NCI-H1930 (cell line): Measurements from ENCODE around the gene DLG2.

Source experiments
- DNase-seq, 2 experiments: peaks; one replicate each; lab custom pipeline; 2025; lab: John Stamatoyannopoulos, UW

The DLG2 gene

DNA sequence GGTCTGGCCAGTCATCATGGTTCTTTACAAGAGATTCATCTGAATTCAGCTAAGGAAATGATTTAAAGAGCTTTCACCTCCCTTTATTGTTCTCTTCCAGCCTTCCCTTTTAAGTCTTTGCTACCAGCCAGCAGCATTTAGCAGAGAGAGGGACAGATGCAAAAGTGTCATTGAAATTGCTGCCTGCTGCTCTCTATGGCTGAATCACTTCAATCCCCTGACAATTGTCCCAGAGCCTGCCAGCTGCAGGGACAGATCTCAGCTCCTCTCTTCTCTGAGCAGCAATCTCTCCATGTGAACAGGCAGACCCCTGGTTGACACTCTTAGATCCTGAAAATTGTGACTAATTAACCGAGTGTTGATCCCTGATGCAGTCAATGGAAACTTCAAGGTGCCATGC is 1524.0 kb downstream of the DLG2 start:
- no peak for DNase-seq

DNA sequence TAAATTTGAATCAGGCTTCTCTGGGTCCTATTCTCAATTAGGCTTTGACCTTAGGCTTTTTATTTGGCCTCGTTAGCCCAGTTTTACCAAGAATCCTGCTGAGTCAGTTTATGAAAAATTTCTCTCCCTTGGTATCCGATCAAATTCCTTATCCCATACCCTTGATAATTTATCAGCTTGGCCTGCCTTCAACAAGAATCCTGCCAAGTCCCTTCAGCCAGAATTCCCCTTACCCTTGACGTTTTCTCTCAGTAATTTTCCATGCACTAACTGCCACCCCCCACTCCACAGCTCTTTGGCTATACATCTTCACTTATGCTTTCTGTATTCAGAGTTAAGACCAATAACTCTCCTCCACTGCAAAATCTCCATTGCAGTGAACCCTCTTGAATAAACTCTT is 1530.0 kb downstream of the DLG2 start:
- no peak for DNase-seq

DNA sequence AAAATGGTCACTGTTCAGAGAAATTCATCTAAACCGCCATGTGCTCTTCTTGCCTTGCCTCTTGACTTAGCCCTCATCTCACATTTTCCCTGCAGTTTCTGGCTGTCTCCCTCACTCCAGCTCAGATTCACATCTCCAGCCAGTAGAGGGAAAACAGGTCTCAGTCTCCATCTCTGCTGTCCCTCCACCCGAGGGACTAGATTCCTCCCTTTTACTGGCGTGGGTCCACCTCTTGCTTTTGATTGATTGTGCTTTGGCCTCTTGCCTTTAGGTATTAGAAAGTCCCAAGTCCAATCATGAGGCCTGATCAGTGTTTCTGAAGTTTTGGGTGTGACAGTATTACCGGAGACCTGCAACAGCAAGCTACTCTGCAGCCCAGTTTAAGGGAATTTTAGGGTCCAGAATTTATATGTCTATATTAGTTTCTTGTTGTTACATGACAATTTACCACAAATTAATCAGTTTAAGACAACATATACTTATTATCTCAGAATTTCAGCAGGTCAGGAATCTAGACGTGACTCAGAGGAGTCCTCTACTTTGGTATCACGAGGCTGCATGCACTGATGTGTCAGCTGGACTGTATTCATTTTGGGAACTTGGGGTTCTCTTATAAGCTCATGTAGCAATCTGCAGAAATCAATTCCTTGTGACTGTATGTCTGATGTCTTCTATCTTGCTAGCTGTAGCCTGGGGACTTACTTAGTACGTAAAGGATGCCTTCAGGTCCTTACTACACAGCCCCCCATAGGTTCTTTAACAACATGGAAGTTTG is 1535.7 kb downstream of the DLG2 start:
- no peak for DNase-seq

DNA sequence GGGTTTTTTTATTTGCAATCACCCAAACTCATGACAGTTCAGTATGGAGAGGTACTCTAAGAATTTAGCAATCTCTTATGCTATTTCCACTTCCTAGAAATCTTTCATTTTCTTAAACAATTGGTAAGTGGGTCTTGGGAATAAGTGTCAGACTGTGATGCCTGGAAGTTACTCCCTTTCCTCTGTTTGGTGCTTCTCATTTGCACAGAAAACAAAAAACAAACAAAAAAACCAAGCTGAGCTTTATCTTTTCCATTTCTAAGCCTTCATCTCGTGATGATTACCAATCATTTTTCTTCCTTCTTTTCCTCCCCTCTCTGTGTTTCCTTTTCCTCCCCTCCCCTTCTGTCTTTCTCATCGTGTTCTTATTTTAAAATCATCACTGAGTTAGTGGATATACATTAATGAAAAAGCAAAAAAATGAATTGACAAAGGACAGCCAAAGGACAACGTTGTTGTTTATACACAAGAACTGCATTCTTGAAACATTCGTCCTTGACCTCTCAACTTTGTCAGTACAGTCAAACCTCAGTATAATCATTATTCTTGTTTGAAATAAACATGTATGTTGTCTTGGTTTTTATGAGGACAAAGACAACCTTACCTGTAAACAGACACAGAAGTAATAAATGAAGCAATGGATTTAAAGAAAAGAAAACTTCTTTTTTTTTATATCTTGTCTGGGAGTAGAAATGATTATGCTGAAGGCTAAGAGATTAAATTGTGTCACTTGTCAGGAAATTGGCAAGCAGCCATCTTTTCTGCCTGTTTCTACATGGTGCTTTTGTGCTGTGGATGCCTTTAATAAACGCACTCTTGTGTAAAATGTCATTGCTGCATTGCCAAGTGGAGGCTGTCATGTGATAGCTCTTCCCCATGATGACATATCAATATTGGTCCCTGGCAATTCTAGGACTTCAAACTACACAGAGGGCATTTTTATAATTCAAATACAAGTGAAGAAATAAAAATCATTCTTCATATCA is 1537.8 kb downstream of the DLG2 start:
- DNase-seq, result no peak

DNA sequence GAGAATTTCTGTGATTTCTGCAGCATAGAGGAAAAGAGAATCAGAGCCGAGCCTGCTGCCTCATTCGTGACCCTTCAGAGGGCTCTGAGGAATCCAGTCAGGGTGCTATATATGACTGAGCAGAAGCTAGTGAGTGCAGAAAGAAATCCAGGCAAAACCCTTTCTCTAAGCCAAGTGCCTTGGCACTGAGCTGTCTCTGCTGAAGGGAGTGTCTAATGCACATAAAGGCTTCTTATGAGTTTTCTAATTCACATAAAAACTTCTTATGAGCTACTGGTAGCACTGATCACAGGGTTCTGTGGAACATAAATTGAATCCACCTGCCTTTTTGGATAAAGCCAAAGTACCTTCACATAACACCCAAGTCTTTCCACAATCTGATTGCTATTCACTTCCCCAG is 1555.3 kb downstream of the DLG2 start:
- DNase-seq, result no peak

DNA sequence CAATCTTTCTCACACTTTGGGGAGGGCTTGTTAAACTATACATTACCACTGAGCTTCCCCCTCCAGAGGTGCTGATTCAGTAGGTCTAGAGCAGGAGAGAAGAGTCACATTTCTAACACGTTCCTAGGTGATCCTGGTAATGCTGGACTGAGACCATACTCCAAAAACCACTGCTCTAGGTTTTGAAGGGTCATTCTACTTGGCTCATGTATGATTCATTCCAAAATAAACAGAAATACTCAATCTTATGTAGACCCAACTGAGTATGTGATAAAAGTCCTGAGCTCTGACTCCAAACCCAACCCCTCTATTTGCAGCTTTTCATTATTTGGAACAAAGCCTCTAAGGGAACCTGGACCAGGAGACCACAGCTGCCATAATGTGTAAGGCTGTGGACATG is 1558.1 kb downstream of the DLG2 start:
- no peak for DNase-seq

DNA sequence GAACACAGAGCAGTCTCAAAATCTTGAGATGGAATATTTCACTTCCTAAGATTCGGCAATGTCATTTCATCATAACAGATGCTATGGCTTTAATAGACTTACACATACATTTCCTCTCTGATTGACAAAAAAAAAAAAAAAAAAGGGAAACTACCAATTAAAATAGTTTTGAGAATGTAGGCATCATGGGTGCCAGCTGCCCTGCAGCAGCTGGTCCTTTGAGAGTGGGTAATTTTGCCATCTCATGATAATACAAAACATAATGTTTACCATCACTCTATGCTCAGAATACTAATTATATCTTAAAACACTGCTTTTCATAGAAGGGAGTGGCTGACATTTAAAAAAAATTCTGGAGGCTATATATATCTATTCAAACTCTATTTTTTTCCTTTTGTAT is 1565.4 kb downstream of the DLG2 start:
- DNase-seq, result no peak

DNA sequence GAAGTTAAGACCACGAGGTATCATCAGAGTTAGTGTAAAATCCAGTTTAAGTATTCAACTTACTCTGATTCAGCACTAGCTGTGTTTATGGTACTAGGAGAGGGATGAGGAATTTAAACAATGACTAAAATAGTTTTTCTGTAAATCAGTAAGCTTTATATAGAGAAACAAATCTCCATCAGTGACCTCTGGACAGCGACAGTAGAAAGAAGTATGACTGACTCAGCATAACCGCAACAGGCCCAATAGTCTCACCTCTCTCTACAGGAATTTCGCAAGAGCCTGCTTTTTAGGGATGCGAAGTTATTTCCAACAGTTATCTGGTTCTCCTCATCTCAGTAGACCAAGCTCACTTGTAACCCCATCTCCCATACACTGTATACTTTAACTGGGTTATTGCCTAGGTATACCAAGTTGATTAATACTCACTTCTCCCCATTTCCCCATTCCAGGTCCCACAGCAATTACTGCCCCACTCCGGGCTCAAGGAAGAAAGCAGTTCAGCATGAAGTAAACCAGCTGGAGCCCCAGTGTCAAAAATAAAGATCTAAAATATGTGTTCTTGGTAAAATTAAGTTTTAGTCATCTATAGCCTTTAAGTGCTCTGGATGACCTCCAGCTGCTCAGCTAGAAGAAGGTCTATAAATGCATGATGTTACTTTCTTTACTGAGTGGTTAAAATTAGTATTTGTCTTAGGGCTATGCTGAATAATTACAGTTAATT is 1570.3 kb downstream of the DLG2 start:
- no peak for DNase-seq

DNA sequence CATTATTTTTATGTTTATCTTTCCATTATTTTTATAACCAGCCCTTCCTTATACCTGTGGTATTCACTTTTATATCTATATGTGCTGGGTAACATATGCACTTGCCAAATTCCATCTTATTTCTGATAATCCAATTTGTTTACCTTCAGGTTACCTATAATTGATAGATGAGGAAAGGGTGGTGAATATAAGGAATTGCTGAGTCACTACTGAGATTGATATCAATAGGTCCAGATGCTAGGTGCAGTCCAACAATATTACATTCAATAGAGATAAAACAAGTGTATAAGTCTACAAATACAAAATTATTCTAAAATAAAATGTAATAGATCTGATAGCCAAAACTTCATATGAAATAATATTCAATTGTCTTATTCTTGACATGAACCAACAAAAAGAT is 1582.0 kb downstream of the DLG2 start:
- DNase-seq, result no peak

DNA sequence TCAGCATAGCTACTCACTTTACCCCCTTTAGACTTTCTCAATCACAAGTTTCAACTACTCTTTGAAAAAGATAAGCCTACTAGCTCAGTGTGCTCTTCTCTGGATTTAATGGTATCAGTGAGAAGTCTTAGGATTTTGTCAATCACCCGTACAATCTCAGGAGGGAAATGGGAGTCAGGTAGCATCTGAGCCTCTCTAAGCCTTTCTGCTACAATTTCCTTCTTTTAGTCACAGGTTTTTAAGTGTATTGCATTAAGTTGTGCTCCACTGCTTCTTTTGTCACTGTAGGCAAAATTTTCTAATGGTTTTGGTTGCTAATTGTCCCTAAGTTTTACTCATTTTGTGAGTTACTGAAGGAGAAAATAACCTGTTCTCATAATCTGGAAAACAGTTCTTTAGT is 1582.4 kb downstream of the DLG2 start:
- no peak for DNase-seq

DNA sequence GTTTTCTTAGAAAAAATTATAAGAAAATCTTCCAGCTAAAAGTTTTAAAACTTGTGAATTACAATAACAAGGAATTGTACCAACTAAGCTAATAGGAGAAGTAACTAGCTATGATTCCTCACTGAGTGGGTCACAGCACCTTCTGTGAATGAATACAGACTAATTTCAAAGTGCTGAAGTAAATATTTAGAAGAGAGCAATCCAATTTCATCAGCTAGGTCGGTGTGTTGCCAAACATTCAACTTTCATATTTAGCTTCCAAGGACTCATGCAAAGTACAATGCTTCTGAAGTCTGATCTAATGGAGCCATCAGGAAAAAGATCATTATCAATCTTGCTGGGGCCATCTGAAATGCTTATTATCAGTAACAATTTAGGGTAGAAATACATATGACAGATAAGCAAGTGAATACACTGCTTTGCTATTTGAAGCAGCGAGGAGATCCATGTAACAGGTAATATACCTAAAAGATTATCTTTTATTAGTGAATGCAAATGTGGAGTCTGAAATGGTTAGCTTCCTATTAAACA is 1590.4 kb downstream of the DLG2 start:
- DNase-seq, result no peak

DNA sequence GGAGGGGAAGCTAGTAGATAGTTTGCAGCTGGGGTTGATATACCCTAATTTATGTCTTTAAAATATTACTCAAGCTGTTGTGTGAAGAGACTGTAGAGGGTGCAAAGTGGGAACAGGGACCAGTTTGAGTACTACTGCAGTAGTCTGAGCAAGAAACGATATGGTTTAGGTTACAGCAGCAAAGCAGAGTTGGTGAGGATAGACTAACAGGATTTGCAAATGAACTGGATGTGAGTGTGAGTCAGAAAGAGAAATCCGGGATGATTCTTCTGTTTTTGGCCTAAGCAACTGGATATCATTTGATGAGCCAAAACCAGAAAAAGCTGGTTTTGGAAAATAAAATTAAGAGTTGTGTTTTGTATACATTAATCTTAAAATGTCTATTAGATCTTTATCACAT is 1591.5 kb downstream of the DLG2 start:
- DNase-seq, result no peak

DNA sequence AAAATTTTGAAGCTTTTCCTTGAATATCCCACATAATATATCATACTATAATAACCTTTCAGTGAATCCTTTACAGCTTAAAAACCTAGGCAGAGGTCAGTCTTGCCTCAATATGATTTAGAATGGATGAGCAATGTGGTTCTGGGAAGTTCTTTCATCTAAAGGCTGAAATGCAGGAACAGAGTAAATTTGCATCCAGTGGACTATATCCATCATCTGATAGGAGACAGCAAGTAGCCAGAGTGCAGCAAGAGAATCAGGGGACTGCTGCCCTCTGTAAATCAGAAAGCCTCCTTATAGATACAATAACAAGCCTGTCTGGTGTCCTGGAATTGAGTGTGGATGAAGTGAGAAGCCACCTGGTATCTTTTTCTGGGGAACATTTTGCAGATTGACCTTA is 1592.7 kb downstream of the DLG2 start:
- DNase-seq, result no peak

DNA sequence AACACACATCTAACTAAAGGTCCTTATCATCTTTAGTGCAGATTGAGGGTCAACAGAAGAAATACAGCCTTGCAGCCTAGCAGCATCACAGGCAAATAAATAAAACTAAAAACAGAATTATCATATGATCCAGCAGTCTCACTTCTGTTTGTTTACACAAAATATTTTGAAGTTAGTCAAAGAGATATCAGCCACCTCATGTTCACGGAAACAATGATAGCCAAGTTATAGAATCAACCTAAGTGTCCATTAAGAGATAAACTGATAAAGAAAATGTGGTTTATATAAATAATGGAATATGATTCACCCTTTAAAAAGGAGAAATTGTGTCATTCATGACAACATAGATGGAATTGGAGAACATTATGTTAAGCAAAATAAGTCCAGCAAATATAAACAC is 1602.9 kb downstream of the DLG2 start:
- no peak for DNase-seq

DNA sequence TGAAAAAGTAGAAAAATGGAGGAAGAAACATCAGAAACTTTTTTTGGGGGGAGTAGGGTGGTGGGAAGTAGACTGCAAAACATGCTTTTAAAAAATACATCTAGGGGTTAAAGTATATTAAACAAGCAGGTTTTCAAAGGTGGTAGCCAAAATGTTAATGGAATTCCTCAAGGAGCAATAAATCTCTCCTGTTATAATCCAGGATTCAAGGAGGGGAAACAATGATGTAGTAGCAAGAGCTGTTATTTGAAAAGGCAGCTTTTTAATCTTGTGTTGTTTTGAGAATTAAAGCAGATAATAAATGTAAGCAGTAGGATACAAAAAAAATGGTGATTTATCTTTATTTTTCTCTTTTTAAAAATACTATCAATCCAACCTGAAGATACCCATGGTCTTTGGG is 1604.4 kb downstream of the DLG2 start:
- DNase-seq, result no peak

DNA sequence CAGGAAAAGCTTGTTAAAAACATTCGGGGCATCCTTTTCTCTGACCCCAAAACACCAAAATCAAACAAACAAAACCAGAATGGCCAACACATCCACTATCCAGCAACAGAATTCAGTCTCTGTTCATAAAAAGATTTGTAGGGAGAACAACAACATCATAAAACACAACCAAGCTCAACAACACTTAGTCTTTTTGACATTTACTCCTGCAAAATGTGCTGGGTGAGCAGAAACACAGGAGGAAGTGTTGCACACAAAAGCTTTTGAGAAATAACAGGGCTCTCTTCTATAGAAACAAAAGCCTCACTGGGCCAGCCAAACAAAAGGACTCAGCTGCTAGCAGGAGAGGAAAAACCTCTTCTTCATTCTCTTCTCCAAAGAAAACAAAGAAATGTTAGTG is 1604.9 kb downstream of the DLG2 start:
- DNase-seq, result no peak

DNA sequence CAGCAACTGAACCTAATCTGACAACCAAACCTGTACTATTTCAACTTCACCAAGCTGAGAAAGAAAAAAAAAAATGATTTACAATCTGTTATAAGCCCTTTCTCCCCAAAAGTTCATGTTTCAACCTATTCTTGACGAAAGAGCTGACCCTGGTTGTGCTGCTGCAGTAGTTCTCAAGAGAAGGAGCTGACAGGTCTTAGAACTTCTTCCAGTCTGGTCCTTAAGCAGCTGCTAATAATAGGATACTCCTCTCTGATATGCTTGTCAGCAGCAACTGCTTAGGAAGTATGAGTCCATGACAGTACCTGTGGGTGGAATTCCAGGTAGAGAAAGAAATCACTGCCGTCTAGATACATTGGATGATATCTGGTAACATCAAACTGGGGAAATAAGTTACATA is 1605.9 kb downstream of the DLG2 start:
- no peak for DNase-seq

DNA sequence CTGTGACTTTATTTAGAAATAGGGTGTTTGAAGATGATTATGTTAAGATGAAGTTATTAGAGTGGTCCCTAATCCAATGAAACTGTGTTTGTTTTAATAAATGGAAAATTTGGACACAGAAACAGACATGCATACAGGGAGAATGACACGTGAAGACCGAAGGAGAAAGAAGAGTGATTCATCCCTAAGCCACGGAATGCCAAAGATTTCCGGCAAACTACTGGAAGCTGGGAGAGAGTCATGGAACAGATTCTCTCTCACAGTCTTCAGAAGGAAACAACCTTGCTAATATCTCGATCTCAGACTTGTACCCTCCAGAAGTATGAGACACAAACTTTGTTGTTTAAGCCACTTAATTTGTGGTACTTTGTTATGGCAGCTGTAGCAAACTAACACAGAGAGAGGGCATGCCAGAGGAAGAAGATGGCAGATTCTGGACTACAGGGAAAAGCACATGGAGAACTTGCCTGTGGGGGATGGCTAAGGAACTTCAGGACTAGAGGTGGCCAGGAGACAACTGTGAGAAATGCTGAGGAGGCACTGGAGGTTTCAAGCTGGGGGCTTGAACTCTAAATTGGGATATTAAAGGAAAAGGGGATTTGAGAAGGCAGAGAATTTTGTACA is 1607.5 kb downstream of the DLG2 start:
- DNase-seq, result no peak

DNA sequence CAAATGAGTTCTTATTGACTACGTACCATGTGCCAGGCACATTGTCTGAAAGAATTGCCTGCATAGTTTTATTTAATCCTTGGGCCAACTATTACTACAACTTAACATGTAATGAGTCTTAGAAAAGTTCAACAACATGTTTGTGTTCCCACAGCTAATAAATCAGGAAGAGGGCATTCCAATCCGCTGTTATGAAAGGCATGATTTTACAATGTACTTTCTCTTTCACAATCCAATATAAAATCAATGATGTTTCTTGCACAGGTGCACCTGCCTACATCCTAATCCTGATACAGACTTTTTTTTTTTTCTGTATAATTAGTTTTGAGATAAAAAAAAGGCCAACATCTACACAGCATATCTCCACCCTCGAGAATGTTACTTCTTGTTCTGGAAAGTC is 1612.6 kb downstream of the DLG2 start:
- no peak for DNase-seq

DNA sequence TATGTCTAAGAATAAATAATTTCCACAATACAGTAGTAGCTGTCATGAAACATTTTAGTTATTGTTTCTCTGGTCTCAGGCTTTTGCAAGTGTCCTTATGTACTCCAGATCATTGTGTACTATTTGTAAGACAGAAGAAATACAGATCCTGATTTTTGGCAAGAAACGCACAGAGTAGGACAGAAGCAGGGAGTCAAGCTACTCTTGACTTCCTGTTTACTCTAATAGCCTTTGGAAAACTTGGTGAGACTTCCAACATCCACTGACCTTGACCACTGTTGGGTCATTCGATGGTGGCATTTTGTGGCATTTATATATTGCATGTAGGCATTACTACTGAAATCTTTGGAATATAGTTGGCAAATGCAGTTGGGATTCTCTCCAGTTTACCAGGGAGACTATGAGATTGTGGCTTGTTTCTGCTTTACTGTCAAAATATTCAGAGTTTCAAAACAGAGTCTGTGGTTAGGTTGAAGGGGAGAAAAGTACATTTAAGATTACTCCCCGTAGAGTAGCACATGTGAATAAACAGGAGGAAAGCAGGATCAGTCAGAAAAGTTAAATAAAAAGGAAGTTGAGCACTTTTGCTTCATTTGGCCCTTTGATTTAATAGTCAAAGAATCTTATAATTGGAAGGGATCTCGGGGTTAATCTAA is 1614.8 kb downstream of the DLG2 start:
- DNase-seq, result no peak

DNA sequence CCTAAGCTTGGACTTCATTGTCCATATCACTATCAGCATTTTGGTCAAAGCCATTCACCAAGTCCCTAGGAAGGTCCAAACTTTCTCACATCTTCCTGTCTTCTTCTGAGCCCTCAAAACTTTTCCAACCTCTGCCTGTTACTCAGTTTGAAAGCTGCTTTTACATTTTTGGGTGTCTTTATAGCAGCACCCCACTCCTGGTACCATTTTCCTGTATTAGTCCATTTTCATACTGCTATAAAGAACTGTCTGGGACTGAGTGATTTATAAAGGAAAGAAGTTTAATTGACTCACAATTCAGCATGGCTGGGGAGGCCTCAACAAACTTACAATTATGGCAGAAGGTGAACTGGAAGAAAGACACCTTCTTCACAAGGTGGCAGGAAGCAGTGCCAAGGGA is 1624.0 kb downstream of the DLG2 start:
- DNase-seq, result no peak
